Pancreas (tissue), 10 donors: ENCODE data around the gene PIGQ. TPM values are rescaled to one million over a fixed set of nuclear protein-coding genes. Genes with fewer than 3 reads are reported as not detected.

Experiments
- ATAC-seq, 4 donors: fragments of 200-7000 bp; cut with Tn5 transposase; one replicate each; pipeline versions ENCODE4 v1.8.0 to v1.9.1; 2020; ENCODE audit warnings: mild to moderate bottlenecking in 4 of 4, moderate library complexity in 4 of 4
- DNase-seq, 6 donors: peaks; one replicate each; pipeline ENCODE4 v3.0.0-alpha.2; 2020
- FAIRE-seq: peaks from 2 replicates; lab custom pipeline; 2012; peaks lifted over from hg19 to GRCh38; lab: Jason Lieb, UNC
- H3K27ac ChIP-seq, 4 donors: fragments of 200-600 bp; sonication (generic); 1 replicate in 3 of 4; 2 replicates in 1 of 4; pipeline versions ENCODE4 v1.5.0 to v1.8.0; 2020
- H3K27me3 ChIP-seq, 4 donors: fragments of 200-600 bp; one replicate each; pipeline ENCODE4 v1.8.0; 2021
- H3K36me3 ChIP-seq, 3 donors: fragments of 200-600 bp; sonication (generic) in 1 of 3; one replicate each; pipeline versions ENCODE4 v1.5.0 to v1.8.0; 2020 to 2021
- H3K4me1 ChIP-seq, 3 donors: fragments of 200-600 bp; one replicate each; pipeline ENCODE4 v1.8.0; 2021
- H3K4me3 ChIP-seq, 4 donors: fragments of 200-600 bp; sonication (generic) in 2 of 4; one replicate each; pipeline versions ENCODE4 v1.5.0 to v1.8.0; 2020 to 2021
- H3K9me3 ChIP-seq, 4 donors: fragments of 200-600 bp; one replicate each; pipeline ENCODE4 v1.8.0; 2021
- CTCF ChIP-seq, 4 donors: fragments of 200-600 bp; sonication (generic) in 3 of 4; IDR thresholded peaks; one replicate each; pipeline versions ENCODE4 v1.5.0 to v1.8.0; 2021; ENCODE audit warnings: antibody characterized with exemption in 4 of 4
- WGBS, 2 donors: extraction: QIAGEN DNeasy Blood & Tissue Kit; methylation state at CpG; one replicate each; pipeline ENCODE4 v1.1.7; 2013; 5-methylcytosine and 5-hydroxymethylcytosine counted together
- intact Hi-C, 3 donors: fragments of 100-400 bp; cut with DNase I; formaldehyde crosslinking; loops; one replicate each; pipeline versions ENCODE4 v1.11.1 to v1.14.2; 2022
- polyA plus RNA-seq, 2 donors: library from polyadenylated mRNA; stranded (reverse); fragments of 200-250 nt; gene quantifications; one replicate each; pipeline ENCODE4 v1.2.3, GENCODE V29; 2013
- total RNA-seq, 6 donors: library from RNA; stranded (reverse); fragmentation: NEBNext Ultra II Directional in 4 of 6; extraction: Animal tissue kit (Norgen Biotek cat#: 25700) in 4 of 6; gene quantifications; one replicate each; pipeline versions ENCODE4 v1.2.1 to v1.2.4, GENCODE V29; 2021 to 2023
- donor health status: healthy with polysubstance abuse.
- donor health status: DM: no; HTN: no; CAD: no; lungs with moderate emphysema.
- donor health status: DM: no; HTN: no; CAD: no.
- donor health status: control.
- donor health status: control.
- donor health status: Bipolar disorder and iron deficiency.
- donor health status: DM: yes; HTN: yes; CAD: no.
- donor health status: DM: no; HTN: no; CAD: no.
- donor health status: DM: no; HTN: no; CAD: no.
- donor health status: DM: yes; HTN: yes; CAD: no.

The PIGQ gene
- total and polyA plus RNA-seq, 8 donors, result 29.7 to 165 (median 43.6) TPM

DNA sequence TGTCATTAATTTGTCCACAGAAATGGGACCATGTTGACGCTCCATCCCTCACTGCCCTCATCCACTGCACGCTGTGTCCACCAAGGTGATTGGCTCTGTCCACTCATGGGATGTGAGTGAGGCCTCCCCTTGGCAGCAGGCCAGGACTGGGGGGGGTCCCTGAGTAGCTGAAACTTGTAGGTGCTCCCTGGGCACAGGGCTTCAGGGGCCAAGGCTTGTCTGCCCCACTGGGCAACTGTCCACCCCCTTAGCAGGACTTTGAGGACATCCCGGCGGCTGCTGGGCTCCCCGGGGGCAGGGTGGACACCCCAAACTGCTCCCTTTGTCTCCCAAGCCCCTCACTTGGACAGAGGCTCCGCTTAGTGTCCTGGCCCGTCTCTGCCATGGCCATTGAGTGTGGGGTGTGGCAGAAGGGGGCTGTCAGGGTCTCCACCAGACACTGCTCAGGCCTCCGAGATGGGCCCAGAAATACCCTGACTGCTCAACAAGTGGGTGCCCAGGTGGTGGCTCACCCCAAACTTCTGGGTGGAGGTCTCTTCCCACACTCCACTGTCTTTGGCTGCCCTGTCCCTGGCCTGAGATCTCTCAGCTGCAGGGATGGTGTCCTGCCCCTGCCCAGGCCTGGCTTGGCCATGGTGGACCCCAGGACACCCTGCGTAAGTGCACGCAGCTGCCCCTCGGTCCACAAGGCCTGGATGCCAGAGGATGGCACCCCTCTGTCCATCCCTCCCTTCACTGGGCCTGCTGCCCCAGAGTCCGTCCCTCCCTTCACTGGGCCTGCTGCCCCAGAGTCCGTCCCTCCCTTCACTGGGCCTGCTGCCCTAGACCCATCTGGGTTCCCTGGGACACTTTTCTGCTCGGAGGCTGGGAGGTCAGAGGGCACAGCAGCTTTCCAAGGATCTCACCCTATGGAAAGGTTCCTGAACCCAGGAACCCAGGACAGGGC, 17.1 kb downstream of the PIGQ start:
- WGBS, 2 donors, result 58 to 69% methylated on average over 14 of the region's 14 CpGs
- Histone ChIP-seq H3K4me3 (peak overlapping the region in 1 of 4 donors; percentile 65), H3K27me3 (no peaks in the 10 kb centered on the region), H3K4me1 (peaks cover 20 to 25% (median 22%) of the 10 kb centered on the region in 3 donors), H3K36me3 (no peaks in the 10 kb centered on the region), H3K9me3 (no peaks in the 10 kb centered on the region), H3K27ac (peak overlapping the region in 1 of 4 donors; percentile 96)
- FAIRE-seq (no peak), ATAC-seq (no peak), DNase-seq (peak in 5 of 6 donors; percentile 46 to 88 (median 61))
- intact Hi-C loops, result no loop called here
- TF ChIP-seq CTCF (IDR thresholded peaks at IDR 0.05), result no peak

DNA sequence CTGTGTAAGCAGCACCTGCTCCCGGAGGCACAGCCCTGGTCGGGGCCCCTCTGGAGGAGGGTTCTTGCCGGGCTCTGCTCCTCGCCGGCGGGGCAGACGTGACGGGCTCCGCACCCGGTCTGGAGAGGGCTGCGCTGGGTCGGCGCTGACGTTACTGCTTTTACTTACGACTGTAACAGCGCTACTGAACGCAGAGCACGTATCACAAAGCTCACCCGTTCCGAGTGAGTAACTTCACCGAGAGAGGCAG, 18.8 kb downstream of the PIGQ start:
- FAIRE-seq, result no peak
- intact Hi-C loops, result no loop called here

GRCh38 chr16:588889-589657, 19.3 kb downstream of the PIGQ start:
- intact Hi-C loops, result no loop called here
- no peaks in the 10 kb centered on the region for H3K9me3 ChIP-seq
- no peak for FAIRE-seq
- H3K4me1 ChIP-seq, result peaks cover 32 to 43% (median 42%) of the 10 kb centered on the region in 3 donors
- peak; percentile 95 to 99 (median 98) for DNase-seq
- WGBS, 2 donors, result 0 to 1% methylated on average over 78 to 107 of the region's 107 CpGs
- no peak for TF ChIP-seq CTCF (IDR thresholded peaks at IDR 0.05)
- H3K4me3 ChIP-seq, result peak overlapping the region; percentile 65 to 86 (median 77)
- ATAC-seq, result peak; percentile 71 to 88 (median 78)
- H3K36me3 ChIP-seq, result no peaks in the 10 kb centered on the region
- no peaks in the 10 kb centered on the region for H3K27me3 ChIP-seq
- H3K27ac ChIP-seq, result peak overlapping the region; percentile 96 to 98 (median 96)

More for the DNA sequence above, 18.8 kb downstream of the PIGQ start:
- peak overlapping the region; percentile 65 to 86 (median 77) for H3K4me3 ChIP-seq
- TF ChIP-seq CTCF (IDR thresholded peaks at IDR 0.05), result no peak
- H3K27me3 ChIP-seq, result no peaks in the 10 kb centered on the region
- 0% methylated on average over 21 of the region's 21 CpGs for WGBS, 2 donors
- no peaks in the 10 kb centered on the region for H3K36me3 ChIP-seq
- H3K27ac ChIP-seq, result peak overlapping the region; percentile 96 to 98 (median 96)
- DNase-seq (peak in 5 of 6 donors; percentile 50 to 90 (median 63)), ATAC-seq (no peak)
- H3K9me3 ChIP-seq, result no peaks in the 10 kb centered on the region
- peaks cover 30 to 38% (median 37%) of the 10 kb centered on the region in 3 donors for H3K4me1 ChIP-seq

GRCh38 chr16:589658-590187, 20.0 kb downstream of the PIGQ start, which contains the start of gene RAB40C:
TSS of gene RAB40C (plus strand) at chr16:590066. CDS start at chr16:590292, 226 bp downstream.
- H3K4me3 ChIP-seq, result peak within 1 kb of the TSS; percentile 65 to 86 (median 77)
- FAIRE-seq, result no peak
- H3K27ac ChIP-seq, result peak within 1 kb of the TSS; percentile 96 to 98 (median 97)
- ATAC-seq, result peak; percentile 75 to 87 (median 79)
- H3K27me3 ChIP-seq, result no peaks in the 10 kb centered on the region
- DNase-seq, result peak; percentile 98 to 100 (median 99)
- WGBS, 2 donors, result 0 to 1% methylated on average over 27 to 67 of the region's 67 CpGs
- H3K4me1 ChIP-seq, result peaks cover 37 to 50% (median 49%) of the 10 kb centered on the region in 3 donors
- peak in 1 of 4 donors; percentile 6 for TF ChIP-seq CTCF (IDR thresholded peaks at IDR 0.05)
- no peaks in the 10 kb centered on the region for H3K36me3 ChIP-seq
- intact Hi-C loops, result no loop called here
- H3K9me3 ChIP-seq, result no peaks in the 10 kb centered on the region
